Transverse colon (tissue), 4 donors: Measurements from ENCODE around the gene RPS6KA5.

ENCODE experiments used
- CTCF ChIP-seq, 5 experiments: fragments of 200-600 bp in 3 of 5; fragments of 450-650 bp in 2 of 5; sonication (generic) in 3 of 5; IDR thresholded peaks; 1 replicate in 2 of 5; 2 replicates in 3 of 5; pipeline ENCODE4 v1.5.1; 2016 to 2017; ENCODE audit warnings: antibody characterized with exemption in 5 of 5, inconsistent platforms in 3 of 5, mild to moderate bottlenecking in 2 of 5, moderate library complexity in 1 of 5
- EP300 ChIP-seq: sonication (generic); formaldehyde crosslinking; IDR thresholded peaks from one replicate; pipeline ENCODE4 v1.6.1; 2017; ENCODE audit warnings: antibody characterized with exemption, low read depth
- POLR2AphosphoS5 ChIP-seq, 3 donors: sonication (generic); formaldehyde crosslinking; IDR thresholded peaks; one replicate each; pipeline ENCODE4 v1.6.1; 2016; ENCODE audit warnings: antibody characterized with exemption in 3 of 3

- no peak for TF ChIP-seq CTCF (IDR thresholded peaks at IDR 0.05)
- no peak for TF ChIP-seq EP300
- no peak for TF ChIP-seq POLR2AphosphoS5 (IDR thresholded peaks at IDR 0.05)
Observed at GRCh38 chr14:90828642-90829487, 231.6 kb downstream of the RPS6KA5 start.
